Hippocampal formation (tissue), 2 donors: ENCODE measurements around the gene C3orf38.
A peak's percentile ranks its signal among the peaks of the same experiment; 100 is the strongest.
"Not testable (repeated sequence)": the region's sequence is repeated elsewhere in the genome, so short reads cannot be mapped to it uniquely, and the experiment has no call there.

ENCODE experiments used
- DNase-seq, 2 donors: peaks; one replicate each; lab custom pipeline; 2025; lab: John Stamatoyannopoulos, UW

Gene C3orf38

DNA sequence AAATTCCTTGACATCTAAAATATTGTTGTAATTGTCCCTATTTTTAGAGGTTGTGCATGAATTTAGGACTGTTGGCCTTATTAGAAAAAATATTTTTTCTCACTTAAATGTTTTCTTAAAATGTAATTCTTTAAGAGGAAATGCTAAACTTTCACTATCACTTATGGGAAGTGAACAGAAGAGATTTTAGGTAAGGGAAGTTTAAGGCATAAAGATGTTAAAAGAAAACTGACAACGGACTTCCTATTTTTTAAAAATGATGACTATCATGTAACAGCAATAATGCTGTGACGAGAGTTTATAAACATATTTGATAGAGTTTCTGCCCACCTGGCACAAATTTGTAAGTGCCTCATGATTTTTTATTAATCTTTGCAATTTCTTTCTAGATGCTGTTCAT lies 3.1 kb downstream of the C3orf38 start:
- no peak for DNase-seq

DNA sequence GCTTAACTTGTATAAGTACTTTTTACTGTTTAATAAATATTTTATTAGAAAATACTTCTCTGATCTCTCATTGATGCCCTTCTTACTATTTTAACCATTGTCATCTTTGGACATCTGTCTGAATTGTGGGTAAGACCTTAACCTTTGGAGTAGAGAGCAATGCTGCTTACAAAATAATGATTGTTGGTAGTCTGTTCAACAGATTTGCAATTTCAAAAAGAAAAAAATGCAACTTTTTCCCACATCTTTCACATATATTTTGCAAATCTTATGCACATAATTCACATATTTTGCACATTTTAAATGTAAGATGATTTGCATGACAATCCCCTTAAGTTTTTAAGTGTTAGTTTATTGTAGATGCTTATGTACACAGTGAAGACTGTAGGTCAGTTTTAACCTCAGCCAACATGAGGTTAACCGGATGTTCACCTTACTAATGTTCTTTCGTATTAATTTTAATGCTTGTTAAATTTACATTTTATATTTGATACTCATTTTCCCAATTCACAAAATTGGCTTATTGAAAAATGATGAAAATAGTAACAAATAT lies 16.7 kb downstream of the C3orf38 start:
- DNase-seq, result no peak

GRCh38 chr3:88167173-88167572 lies 17.4 kb downstream of the C3orf38 start:
- no peak for DNase-seq

DNA sequence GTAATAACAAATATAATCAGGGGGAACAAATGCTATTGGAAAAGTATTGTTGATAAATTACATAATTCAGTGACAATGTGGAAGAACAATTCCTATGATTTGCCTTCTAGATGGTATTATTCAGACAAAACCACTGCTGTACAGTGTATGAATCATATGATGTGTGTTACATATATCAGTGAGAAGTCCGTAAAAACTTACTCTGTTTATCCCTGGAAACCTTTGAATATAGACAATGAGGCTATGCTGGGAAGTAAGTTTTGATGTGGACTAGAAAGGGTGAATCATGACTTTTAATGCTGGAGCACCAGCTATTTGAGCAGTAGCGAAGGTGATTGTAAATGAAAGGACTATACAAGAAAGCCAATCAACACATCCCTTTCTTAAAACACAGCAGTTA lies 17.9 kb downstream of the C3orf38 start:
- no peak for DNase-seq

DNA sequence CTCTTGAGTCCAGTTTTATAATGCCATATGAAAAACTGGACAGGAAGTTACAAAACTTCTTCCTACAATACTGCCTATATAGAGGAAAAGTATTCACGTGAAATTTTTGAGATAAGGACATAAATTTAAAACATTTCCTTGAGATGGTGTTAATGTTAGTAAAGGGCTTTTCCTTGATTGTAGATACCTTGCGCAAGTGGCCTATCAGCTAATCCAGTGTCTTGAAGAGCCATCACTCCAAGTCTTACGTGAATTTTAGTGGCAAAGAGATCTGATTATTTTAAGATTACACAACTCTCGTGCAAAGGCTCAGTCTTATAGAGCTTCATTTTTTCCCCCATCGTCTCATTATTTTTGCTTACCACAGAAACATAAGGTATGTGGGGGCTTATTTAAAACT lies 18.4 kb downstream of the C3orf38 start:
- DNase-seq, result no peak

DNA sequence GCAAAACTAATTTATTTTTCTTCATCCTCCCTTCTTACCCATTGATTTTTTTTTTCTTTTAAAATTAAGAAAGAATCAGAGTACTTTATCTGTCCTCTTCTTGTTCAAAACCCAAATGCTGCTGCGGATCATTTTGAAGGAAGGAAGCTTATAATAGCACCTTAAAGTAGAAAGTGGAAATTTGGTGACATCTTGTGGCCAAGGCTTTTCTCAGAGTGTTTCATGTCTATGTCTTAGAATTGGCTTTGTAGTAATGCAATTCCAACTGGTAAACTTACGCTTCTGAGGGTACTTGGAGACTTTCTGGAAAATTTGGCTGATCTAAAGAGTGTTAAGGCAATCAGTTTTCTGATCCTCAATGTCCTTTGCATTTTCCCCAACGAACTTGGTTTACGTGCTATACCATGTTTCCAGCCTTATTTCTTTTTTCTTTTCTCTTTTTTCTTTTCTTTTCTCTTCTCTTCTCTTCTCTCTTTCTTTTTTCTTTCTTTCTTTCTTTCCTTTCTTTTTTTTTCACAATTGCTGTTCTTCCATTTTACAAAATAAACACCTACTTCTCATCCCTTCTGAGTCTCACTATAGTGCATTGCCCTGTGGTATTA lies 30.7 kb downstream of the C3orf38 start:
- peak in 1 of 2 donors; percentile 33 for DNase-seq

- DNase-seq, result not testable (repeated sequence)
Measured at GRCh38 chr3:88182165-88182918, 32.6 kb downstream of the C3orf38 start.

- DNase-seq, result peak; percentile 62 to 78
Measured at GRCh38 chr3:88188436-88188835, 38.7 kb downstream of the C3orf38 start.

GRCh38 chr3:88189361-88189810 lies 39.6 kb downstream of the C3orf38 start:
- DNase-seq, result no peak

GRCh38 chr3:88191872-88192409 lies 42.2 kb downstream of the C3orf38 start:
- no peak for DNase-seq

DNA sequence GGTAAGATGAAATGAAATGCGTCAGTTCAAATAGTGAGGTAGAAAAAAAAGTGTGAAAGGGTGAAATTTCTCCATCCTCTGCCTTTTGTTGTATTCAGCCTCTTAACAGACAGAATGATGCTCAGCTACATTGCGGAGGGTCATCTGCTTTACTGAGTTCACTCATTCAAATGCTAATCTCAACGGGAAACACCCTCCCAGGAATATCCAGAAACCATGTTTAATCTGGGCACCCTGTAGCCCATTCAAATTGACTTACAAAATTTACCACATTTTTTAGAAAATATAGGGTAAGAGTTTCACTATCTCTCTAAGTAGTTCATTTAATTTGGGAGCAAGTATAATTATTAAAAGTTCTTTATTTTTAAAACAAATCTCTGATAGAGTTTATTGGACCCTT lies 42.9 kb downstream of the C3orf38 start:
- DNase-seq, result no peak

- DNase-seq, result no peak
Measured at GRCh38 chr3:88195951-88196434, 46.2 kb downstream of the C3orf38 start.

- DNase-seq, result no peak
Measured at GRCh38 chr3:88198121-88198520, 48.4 kb downstream of the C3orf38 start.

GRCh38 chr3:88203642-88204055 lies 53.9 kb downstream of the C3orf38 start:
- DNase-seq, result peak; percentile 69 to 85
